GM18873 (cell line): ENCODE measurements around the gene ELK3.

Experiments
- ATAC-seq: cut with Tn5 transposase; IDR thresholded peaks from one replicate; pipeline ENCODE4 v1.9.1; 2021; ENCODE audit warnings: mild to moderate bottlenecking, moderate library complexity, moderate number of reproducible peaks; ENCODE audit not compliant: unreplicated experiment, low FRiP score

The ELK3 gene

DNA sequence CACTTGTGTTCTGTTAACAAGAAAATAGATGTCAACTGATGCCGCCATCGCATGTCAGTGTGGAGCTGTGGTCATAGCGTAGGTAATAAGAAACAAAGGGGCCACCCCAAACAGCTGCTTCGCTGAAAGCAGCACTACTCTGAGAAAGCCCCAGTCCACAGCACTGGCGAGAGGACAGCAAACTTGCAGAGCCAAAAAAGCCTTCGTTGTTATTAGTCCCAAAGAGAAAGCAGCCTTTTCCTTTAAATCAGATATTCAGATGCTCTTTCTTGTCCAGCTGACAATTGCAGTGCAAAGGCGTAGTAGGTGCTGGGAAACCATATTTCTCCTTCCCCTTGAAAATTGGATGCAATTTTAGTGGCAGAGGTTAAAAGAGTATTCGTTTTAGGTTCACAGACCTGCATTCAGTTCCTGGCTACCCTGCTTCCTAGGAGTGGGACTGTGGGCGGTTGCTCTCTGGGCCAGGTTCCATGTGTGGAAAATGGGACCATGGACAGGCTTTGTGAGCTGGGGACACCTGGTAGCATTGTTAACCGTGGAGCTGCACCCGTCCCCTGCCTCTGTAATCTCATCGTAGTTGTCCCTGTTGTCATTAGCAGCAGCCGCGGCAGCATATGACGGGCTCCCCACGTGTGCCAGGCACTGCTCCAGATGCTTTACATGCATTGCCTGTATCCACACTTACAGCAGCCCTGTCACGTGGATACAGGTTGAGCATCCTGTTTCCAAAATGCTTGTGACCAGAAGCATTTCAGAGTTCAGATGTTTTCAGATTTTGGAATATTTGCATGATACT, 54.2 kb downstream of the ELK3 start:
- ATAC-seq: no peak

DNA sequence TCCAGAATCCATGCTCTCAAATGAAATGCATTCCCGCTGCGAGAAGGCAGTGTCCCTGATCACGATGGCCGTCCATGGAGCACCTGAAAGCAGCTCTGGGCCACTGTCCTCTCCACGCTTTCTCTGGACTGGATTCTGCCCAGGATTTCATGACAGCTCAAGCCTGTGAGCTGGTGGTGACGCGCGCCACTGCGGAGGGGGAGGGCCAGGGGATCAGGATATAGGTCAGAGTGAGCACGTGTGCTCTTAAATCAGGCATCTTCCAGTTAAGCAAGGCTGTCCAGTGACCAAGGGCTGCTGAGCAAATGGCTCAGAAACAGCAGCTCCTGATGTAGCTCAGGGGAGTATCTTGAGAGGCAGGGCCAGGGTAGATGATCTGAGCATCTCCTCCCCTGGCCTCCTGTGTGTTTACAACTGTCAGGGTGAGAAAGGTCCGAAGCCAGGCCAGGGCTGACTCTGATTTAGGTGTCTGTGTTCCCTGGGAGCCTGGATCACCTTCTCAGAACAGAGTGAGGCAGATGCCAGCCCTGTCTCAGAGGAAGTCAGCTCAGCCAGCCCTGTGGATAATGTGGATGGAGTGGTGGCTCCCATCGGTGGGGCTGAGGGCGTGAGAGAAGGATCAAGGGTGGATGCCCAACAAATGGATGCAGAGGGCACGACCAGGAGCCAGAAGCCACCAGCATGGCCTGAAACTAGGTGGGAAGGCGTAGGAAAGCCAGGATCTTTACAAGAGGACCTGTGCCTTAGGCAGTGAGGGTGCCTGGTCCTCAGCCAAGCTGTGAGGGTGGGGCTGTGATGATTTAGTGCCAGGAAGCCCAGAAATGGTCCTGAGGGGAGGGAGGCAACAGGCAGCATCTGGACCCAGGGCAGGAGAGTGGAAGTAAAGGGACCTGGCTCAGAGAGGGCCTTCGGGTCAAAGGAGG, 55.3 kb downstream of the ELK3 start:
- no peak for ATAC-seq

DNA sequence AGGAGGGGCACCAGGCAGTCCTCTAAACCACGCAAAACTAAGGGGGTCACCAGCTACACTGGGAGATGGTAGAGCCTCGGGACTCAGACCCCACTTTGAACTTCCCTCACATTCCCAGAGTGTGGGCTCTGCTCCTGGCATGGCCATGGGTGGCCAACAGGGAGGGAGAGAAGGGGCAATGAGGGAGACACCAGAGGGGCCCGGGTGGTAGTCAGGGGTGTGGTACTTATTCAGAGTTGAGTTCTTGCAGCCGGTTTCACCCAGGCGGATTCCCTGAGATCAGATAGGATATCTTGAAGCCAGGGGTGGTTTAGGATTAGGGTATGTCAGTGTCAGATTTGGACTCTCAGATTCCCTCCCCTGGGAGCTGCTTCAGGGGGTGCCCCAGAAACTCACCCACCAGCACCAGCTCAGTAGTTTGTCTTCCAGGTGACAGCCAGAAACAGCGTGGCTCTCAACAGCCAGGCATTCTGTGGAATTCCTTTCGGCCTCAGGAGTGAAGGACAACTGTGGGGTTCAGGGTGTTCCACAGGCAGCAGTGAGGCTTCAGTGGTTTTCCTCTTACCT, 56.0 kb downstream of the ELK3 start:
- ATAC-seq: no peak

DNA sequence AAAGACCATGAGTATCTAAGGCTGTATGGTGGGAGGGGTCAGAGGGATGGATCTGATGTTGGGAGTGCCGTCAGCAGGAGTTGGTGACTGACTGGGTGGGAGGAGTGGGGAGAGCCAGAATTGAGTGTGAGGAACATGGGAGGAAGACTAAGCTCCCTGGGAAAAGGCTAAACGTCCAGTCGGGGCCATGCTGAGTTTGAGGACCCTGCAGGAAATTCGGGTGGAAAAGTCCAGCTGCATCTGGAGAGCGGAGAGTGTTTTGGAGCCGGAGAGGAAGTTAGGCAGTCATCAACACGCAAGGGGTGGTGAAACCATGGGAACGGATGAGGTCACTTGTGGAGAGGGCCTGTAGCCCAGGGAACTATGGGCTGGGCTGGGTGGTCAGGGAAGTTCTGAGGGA, 60.9 kb downstream of the ELK3 start:
- ATAC-seq: no peak

DNA sequence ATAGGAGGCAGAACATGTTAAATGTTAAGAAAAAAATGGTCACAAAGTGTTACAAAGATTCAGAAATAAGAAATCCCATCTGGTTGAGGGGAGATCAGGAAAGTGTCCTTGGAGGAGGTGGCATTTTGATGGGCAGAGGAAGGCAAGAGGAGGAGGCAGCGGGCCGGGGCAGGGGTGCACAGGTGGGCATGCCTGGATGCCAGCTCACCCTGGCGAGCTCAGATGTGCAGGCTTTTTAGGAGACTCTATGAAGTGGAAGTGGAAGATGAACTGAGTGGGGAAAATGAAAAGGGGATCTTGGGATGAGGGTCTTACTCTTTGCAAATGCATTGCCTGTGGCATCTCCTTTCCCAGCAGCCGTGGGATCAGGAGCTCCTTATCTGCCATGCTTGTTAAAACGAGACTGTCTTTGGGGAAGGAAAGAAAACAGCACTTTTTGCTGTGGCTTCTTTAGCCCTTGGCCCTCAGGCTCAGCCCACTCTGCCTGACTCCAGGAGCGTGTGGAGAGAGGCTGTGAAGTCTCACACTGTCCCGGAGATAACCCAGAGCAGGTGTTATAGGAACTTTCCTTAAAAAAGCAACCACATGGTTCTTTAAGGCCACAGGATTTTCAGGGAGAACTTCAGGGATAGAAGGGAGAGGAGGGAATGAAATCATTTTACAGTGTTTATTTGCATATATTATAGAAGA, 62.6 kb downstream of the ELK3 start:
- ATAC-seq: no peak

DNA sequence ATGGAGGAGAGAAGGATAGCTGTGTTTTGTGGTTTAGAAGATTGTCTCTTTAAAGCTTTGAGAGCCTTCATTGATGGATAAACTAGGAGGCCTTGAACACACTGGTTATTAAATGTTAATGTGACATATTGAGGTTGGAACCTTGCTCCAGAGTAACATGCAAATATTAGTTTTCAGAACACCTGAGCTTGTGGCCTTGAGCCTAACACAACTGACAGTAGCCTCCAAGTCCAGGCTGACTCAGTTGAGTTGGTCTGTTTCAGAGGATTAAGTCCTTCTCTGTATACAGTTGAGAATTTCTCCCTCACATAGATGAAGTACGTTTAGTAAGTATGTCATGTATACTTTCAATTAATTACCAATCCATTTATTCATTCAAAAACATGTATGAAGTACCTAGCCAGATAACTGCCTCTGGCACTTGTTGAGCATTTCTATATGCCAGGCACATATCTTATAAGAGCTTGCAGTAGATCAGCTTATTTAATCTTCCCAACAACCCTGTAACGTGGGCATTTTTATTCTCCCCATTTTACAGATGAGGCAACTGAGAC, 63.5 kb downstream of the ELK3 start:
- ATAC-seq: no peak

DNA sequence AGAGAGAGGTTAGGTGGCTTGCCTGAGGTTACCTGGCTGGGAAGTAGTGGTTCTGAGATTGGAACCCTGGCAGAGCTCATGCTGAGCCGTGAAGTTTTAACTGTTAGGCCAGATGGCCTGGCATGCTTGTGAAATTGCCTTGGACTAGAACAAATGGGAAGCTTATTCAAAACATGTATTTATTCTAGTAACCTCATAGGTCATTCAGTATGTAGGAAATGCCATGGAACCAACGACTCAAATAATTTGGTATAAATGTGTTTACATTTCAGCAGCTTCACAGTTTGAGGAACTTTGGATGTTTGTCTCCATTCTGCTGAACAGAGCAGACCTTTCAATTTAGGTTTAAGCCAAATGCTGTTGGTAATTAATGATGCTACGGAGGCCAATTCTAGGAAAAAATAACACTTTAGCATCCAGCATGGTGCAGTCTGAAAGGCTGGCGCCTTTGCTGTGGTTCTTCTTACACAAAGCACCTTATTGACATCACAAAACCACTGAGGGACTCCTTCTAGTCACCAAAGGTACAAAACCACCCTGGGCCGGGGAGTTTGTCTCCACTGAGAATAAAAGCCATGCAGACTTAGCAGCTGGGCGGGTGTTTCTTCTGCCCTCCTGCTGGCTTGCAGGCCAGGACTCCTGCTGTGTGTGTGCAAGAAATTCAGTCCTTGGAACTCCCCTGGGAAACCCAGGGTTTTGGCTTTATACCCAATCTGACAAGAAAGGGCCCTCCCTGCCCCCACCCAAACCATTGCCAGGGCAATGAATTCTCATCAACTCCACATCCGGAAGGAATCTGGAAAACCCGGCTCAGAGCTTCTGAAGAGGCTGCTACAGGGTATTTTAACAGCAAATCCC, 64.2 kb downstream of the ELK3 start:
- no peak for ATAC-seq

DNA sequence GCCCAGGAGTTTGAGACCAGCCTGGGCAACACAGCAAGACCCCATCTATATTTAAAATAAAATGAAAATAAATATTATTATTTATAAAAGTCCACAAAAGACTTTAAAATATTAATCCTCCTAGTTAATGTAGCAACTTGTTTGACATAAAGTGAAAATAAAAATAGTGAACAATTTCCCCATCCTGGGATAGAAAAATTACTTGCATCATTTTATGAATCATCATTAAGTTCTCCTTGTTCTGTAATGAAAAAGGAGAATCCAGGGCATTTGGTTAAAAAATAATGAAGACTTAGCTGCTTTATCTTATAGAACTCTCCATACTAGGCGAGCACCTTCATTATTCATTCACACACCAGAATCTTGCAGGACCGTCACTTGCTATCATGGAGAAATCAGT, 66.1 kb downstream of the ELK3 start:
- no peak for ATAC-seq

DNA sequence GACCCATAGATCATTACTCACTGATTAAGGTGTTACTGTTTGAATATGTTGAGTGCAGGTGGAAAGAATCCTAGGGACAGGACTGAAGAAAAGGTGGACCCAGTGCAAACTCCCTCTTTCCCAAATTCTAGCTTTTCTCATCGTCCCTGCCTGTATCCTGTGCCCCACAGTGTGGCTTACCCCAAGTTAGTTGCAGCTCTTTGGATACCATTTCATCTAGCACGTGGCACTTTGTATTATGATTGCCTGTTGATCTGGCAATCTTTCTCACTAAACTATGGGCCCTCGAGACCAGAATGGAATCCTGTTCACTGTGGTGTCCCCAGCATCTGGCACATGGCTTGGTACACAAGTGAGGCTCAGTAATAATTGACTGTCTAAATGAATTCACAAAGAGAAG, 66.5 kb downstream of the ELK3 start:
- ATAC-seq: no peak

DNA sequence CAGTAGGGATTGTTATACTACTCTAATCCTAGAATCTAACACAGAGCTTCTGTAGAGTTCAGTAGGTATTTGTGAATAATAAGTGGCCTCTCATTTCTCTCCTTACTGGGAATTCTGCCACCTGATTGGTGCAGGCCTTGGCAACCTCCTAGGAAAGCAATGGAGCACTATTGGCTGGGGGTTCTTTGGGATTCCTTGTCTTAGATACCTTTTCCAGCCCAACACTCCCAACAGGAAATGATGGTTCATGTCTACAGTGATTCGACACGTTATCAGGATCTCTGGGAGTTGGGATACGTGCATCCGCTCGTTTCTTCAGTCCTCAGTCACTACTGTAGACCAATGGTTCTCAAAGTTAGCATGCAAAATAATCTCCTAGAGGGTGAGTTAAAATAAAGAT, 67.4 kb downstream of the ELK3 start:
- ATAC-seq: no peak

DNA sequence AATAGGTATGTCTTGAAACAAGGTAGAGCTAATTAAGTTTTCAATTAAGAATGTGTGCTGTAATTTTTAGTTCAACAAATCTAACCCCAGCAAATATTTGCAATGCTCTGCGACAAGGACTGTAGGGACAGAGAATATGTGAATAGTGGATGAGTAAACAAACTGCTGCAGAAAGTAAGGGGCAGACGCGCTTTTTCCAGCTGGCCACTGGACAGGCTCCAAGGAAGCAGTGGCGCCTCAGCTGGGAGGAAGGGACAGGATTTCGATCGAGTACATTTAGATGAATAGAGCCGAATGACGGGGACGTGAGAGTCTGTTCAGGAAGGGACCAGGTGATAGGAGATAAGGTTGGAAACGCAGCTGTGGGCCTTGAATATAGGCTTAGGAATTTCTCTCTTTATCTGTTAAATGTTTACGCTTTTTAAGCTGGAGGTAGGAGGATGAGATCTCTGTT, 69.3 kb downstream of the ELK3 start:
- ATAC-seq: no peak

DNA sequence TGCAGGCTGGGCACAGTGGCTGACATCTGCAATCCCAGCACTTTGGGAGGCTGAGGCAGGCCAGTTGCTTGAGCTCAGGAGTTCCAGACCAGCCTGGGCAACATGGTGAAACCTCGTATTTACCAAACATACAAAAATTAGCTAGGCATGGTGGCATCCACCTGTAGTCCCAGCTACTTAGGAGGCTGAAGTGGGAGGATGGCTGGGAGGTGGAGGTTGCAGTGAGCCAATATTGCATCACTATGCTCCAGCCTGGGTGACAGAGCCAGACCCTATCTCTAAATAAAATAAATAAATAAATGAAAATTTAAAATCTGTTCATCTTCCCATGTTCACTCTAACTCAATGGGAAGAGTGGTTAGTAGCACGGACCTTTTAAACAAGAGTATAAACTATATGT, 71.2 kb downstream of the ELK3 start:
- ATAC-seq: no peak

DNA sequence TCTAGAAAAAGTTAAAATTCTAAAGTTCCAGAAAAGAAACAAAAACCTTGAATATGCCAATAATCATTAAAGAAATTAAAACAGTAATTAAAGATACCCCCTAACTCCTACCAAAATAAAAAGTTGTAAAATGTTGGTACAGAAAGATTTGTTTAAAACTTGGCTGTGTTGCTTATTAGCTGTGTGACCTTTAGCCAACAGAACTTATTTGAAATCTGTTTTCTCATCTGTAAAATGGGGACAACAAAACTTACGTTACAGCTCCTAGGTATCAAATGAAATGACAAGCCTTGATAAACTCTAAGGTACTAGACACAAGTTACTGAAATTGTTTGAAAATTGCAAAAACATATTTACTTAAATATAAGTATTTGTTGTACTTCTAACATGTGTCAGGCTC, 71.7 kb downstream of the ELK3 start:
- no peak for ATAC-seq

DNA sequence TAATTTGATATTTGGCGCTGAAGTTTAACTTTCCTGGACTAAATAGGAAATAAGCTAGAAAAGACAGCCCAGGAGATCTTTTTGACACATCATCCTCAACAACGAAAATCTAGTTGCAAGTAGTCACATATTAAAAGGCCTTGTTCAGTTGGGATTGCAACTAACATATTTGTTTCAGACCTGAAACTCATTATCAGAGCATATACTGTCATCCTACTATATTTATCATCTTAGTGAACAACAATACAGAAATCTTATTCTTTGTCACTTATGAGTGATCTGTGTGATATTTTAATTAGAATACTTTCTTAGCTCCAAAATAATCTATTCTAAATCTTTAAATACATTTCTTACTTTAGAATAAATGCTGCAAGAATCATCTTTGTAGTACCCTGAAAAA, 72.1 kb downstream of the ELK3 start:
- no peak for ATAC-seq

DNA sequence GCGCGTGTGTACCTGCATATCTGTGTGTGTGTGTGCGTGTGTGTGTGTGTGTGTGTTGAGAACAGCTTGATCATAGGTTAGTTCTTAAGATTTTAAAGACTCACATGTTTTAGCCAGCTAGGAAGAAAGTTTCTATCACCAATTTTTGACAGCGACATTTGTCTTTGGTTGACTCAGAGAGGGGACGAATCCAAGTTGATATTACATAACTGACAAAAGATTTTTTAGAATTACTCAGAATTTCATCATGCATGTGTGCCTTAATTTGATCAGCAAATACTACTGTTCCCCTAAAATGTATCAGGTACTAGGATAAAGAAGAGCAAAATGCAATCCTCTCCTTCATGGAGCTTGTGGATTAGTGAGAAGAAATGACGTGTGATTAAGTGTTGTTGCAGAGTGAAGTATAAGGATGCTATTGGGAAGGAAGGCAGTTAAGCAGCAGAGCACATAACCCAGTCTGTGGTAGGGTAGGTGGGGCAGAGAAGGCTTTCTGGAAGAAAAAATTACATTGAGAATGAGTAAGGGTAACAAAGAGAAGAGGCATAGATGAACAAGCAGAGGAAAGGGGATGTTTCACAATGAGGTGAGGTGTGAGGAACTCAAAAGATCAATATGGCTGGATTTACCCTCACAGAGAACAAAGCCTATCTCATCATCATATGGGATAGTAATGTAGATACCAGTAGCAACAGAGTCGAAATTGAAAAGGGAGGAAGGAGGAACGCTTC, 77.5 kb downstream of the ELK3 start:
- no peak for ATAC-seq

DNA sequence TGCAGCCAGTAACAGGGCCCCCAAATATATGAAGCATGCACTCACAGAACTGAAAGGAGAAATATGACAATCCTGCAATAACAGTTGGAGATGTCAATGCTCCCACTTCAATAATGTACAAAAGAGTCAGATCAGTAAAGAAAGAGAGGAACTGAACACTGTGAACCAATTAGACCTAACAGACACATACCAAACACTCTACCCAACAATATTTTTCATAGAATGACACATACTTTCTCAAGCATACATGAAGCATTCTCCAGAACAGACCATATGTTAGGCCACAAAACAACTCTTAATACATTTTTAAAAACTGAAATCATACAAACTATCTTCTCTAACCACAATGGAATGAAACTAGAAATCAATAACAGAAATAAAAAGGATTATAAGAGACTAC, 80.2 kb downstream of the ELK3 start:
- ATAC-seq: no peak

DNA sequence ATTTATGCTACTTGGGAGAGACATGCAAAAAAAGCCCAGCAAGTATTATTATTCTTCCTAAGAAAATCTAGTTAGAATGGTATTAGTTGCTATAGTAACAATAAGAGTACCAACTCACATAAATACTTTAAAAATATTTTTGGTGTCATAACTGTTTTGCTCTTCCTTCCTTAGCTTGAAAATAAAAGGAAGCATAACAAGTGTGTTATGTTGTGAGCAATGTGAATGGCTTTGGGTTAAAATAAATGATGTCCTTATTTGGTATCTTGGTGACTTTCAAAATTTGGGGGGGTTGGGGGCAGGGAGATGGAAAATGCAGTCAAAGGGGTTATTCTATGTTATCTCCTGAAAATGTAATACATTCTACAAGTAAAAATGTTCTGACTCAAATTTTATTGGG, 91.0 kb downstream of the ELK3 start:
- no peak for ATAC-seq

DNA sequence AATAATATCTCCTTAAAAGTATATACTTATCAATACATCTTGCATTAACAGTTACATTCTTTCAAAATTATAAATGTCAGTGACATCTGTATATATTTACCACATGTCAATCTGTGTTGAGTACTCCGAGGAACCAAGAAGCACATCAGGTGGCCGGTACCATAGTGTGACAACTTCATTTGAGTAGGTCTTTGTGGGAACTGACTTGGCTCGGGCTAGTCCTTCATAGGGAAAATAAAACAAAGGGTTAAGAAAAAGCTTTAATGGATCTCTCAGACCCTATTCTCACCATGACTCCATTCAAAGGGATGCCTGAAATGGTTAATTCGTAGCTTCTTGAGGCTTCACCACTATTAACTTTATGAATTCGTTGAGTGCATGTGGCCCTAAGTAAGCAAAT, 94.9 kb downstream of the ELK3 start:
- no peak for ATAC-seq

DNA sequence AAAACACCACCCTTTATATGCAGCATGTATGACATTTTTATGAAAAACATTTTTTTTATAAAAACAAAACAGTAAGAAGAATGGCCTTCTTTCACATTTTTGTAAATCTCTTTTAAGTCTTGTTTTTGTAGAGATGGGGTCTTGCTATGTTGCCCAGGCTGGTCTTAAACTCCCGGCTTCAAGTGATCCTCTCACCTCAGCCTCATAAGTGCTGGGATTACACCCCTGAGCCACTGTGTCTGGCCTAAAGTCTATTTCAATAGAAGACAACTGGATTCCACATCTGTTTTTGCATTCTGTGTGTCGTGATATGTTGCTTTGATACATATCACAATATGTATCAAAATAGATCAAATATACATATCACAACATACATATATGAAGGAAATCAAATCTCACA, 98.9 kb downstream of the ELK3 start:
- no peak for ATAC-seq
